Measurements from ENCODE around the gene SRD5A2.
A peak's percentile ranks its signal among the peaks of the same experiment; 100 is the strongest.

The SRD5A2 gene

GRCh38 chr2:31578316-31578715 lies 2.4 kb downstream of the SRD5A2 start:
- H3K4me3 ChIP-seq (ENCODE audit: low read length), result no peak overlapping the region
- peak; percentile 34 for DNase-seq (ENCODE audit: low read depth)
- no peak for TF ChIP-seq CTCF (IDR thresholded peaks at IDR 0.05; ENCODE audit: insufficient read depth, low read depth, low read length, missing control alignments)

DNA sequence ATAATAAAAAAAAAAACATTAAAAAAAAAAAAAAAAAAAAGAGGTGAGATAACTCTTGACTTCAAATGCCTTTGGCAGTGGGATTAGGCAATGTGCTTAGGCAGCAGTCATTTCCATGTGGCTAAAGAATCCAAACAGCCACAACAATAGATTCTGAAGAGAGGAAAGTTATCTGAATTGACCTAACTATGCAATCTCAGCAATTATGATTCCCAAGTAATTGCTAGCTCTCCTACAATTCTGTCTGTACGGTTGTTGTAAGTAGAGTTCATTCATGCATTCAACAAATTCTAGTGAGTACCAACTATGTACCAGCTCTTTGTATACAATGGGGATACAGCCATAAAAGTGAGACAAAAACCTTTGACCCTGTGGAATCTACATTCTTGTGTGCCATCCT lies 3.6 kb downstream of the SRD5A2 start:
- TF ChIP-seq CTCF (IDR thresholded peaks at IDR 0.05; ENCODE audit: insufficient read depth, low read depth, low read length, missing control alignments), result no peak
- DNase-seq (ENCODE audit: low read depth), result no peak

GRCh38 chr2:31568585-31569201 lies 12.0 kb downstream of the SRD5A2 start:
- DNase-seq (ENCODE audit: low read depth), result no peak

More for the DNA sequence above, 3.6 kb downstream of the SRD5A2 start:
- H3K4me3 ChIP-seq (ENCODE audit: low read length), result no peak overlapping the region

DNA sequence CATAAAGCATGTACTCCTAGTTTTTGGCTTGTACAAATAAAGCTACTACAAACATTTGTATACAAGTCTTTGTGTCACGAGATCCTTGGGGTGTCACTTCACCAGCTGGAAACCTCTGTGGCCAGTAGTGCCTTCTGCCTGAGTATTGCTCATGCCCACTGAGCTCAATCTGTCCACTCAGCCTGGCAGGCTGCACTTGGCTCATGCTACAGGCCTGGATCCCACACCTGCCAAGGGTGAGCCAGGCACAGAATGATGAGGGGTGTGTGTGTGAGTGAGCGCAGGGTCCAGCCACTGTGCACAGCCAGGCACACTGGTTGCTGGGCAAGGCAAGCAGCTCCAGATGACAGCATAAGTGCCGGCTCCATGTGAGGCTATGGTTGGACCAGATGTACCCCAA lies 13.1 kb downstream of the SRD5A2 start:
- no peak for DNase-seq (ENCODE audit: low read depth)
- no peak for TF ChIP-seq CTCF (IDR thresholded peaks at IDR 0.05; ENCODE audit: insufficient read depth, low read depth, low read length, missing control alignments)
- no peak overlapping the region for H3K4me3 ChIP-seq (ENCODE audit: low read length)

More at GRCh38 chr2:31568585-31569201, 12.0 kb downstream of the SRD5A2 start:
- no peak for TF ChIP-seq CTCF (IDR thresholded peaks at IDR 0.05; ENCODE audit: insufficient read depth, low read depth, low read length, missing control alignments)
- no peak overlapping the region for H3K4me3 ChIP-seq (ENCODE audit: low read length)

GRCh38 chr2:31563273-31563839 lies 17.4 kb downstream of the SRD5A2 start:
- TF ChIP-seq CTCF (IDR thresholded peaks at IDR 0.05; ENCODE audit: insufficient read depth, low read depth, low read length, missing control alignments), result no peak
- no peak overlapping the region for H3K4me3 ChIP-seq (ENCODE audit: low read length)
- DNase-seq (ENCODE audit: low read depth), result peak; percentile 75

GRCh38 chr2:31561823-31562222 lies 18.9 kb downstream of the SRD5A2 start:
- no peak overlapping the region for H3K4me3 ChIP-seq (ENCODE audit: low read length)
- no peak for TF ChIP-seq CTCF (IDR thresholded peaks at IDR 0.05; ENCODE audit: insufficient read depth, low read depth, low read length, missing control alignments)
- no peak for DNase-seq (ENCODE audit: low read depth)
